HG02610 (cell line): ENCODE measurements around the gene SLC4A2.
"Not testable (repeated sequence)": the region's sequence is repeated elsewhere in the genome, so short reads cannot be mapped to it uniquely, and the experiment has no call there.

Experiments
- ATAC-seq: cut with Tn5 transposase; IDR thresholded peaks from one replicate; pipeline ENCODE4 v1.9.1; 2021; ENCODE audit warnings: mild to moderate bottlenecking, moderate library complexity; ENCODE audit not compliant: unreplicated experiment

SLC4A2 gene

DNA sequence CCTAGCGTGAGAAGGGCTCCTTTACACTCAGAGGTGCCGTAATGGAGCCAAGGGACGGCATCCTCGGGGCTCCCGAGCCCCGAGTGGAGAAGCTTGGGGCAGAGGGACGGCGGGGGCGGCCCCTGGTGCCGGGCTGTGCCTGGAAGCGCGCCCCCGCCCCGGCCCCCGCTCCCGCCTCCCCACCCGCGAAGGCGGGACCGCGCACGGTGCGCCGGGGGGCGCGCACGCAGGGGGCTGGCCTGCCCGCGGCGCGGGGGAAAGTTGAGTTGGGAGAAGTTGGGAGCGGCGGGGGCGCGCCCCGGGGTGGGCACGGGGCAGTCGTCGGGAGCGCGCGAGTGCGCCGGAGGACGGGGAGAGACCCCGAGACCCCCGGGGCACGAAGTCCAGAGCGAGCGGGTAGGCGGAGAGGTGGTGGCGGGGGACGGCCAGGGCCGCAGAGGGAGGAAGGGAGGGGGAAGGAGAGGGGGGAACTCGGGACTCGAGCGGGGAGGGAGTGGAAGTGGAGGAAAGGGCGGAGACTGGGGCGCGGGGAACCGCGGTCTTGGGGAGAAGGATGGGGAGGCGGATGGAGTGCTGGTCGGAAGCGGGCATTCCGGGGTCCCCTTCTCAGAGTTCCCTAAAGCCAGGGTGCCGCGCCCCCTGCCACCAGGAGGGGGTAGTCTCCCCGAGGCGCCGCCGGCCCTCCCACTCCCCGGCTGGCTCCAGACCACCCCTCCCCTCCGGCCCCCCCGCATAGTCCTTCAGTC is at the start of gene SLC4A2:
TSS of gene SLC4A2 (plus strand) at position 223 of the 746 bp plus-strand sequence. CDS start 2,399 bp downstream, outside the sequence.
- peak; percentile 23 for ATAC-seq

GRCh38 chr7:151010037-151010306 is 49.4 kb upstream of the SLC4A2 start:
- no peak for ATAC-seq

DNA sequence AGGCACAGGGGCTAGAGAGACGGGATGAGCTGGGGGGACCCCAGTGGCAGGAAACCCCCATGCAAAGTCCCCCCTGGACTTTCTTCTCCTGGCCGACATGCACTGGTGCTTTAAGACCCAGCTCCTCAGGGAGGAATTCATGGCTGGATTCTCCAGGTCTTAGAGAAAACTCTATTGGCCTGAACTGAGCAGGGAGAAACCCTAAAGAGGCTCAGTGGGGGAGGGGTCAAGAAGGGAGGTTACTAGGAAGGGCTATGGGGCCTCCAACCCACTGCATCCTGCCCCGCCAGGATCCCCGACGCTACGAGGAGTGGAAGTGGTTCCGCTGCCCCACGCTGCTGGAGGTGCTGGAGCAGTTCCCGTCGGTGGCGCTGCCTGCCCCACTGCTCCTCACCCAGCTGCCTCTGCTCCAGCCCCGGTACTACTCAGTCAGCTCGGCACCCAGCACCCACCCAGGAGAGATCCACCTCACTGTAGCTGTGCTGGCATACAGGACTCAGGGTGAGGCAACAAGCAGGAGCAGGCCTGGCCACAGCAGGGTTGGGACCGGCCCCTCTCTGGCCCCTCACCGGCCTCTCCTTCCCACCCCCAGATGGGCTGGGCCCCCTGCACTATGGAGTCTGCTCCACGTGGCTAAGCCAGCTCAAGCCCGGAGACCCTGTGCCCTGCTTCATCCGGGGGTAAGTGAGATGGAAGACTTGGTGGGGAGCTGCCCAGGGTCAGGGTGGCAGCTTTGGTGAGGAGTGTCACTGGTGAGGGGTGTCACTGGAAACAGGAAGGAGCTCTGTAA is 48.9 kb upstream of the SLC4A2 start:
- no peak for ATAC-seq

DNA sequence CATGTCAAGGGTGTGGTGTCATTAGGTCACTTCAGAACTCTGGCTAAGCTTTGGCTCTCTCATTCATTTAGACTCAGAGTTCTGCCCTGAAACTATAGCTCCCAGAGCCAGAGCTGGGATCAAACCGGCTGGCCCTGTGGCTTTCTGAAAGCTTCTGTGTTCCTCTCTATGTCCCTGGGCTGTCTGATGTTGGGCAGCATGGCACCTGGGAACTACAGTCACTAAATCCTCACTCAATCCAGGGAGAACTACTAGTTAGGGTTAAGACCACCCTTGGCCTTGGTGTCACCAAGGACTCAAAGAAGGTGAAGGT is 48.3 kb upstream of the SLC4A2 start:
- no peak for ATAC-seq

DNA sequence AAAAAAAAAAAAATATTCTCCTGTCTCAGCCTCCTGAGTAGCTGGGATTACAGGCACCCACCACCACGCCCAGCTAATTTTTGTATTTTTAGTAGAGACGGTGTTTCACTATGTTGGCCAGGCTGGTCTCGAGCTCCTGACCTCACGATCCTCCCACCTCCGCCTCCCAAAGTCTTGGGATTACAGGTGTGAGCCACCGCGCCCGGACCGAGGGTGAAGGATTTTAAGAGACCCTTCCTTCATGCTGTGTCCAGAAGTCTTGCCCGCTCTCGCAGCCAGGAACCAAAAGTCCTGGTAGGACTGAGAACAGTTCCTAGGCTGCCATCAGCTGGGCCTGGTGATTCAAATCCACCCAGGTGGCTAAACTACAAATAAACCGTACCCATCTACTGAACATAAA is 47.8 kb upstream of the SLC4A2 start:
- ATAC-seq: not testable (repeated sequence)

DNA sequence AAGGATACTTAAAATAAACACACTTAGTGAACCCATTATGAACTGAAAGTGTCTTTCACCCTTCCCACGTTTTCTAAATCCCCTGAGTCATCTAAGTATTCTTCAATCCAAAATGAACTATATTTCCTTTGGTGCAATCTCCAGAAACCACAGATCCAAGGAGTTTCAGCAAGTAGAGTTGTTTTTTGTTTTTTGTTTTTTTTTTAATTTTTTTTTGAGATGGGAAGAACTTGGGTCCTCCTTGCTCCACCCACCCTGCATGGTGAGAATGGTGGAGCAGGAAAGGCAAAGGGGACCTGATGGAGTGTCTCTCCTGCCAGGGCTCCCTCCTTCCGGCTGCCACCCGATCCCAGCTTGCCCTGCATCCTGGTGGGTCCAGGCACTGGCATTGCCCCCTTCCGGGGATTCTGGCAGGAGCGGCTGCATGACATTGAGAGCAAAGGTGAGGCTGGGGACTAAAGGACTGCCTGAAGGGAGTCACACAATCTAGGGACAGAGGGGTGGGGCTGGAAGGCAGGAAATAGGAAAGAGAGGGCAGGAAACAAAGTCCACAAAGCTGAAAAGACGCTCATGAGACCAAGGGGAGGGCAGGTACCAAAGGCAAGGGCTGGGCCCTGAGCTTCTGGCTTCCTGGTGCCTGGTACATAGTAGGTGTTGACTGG is 47.2 kb upstream of the SLC4A2 start:
- no peak for ATAC-seq

DNA sequence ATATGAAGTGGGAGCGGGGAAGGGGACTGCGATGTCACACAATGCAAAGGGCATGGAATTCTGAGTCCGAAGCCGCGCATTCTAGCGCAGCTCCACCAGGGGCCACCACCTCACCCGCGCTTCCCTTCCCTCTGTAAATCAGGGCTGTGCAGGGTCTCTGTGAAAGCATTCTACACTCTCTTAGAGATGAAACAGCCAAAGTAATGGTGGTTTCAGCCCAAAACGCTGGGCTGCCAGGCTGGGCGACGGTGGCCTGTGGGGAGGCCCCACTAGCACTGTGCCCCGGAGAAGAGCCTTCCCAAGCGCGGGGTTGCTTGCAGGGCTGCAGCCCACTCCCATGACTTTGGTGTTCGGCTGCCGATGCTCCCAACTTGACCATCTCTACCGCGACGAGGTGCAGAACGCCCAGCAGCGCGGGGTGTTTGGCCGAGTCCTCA is 46.5 kb upstream of the SLC4A2 start:
- no peak for ATAC-seq

DNA sequence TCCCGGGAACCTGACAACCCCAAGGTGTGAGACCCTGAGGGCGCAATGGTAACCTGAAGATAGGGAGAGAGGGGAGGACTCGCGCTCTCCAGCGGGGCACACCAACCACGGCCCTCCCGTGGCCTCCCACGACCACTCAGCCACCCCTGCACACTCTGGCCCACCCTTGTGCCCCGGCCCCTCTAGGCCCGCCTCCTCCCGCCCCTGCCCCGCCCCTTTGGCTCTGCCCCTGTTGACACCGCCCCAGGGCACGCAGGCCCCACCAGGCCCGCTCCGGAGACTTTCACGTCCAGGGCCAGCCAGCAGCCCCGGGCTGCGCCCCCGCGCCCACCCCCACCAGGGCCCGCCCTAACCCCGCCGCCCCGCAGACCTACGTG is 46.0 kb upstream of the SLC4A2 start:
- ATAC-seq: no peak

DNA sequence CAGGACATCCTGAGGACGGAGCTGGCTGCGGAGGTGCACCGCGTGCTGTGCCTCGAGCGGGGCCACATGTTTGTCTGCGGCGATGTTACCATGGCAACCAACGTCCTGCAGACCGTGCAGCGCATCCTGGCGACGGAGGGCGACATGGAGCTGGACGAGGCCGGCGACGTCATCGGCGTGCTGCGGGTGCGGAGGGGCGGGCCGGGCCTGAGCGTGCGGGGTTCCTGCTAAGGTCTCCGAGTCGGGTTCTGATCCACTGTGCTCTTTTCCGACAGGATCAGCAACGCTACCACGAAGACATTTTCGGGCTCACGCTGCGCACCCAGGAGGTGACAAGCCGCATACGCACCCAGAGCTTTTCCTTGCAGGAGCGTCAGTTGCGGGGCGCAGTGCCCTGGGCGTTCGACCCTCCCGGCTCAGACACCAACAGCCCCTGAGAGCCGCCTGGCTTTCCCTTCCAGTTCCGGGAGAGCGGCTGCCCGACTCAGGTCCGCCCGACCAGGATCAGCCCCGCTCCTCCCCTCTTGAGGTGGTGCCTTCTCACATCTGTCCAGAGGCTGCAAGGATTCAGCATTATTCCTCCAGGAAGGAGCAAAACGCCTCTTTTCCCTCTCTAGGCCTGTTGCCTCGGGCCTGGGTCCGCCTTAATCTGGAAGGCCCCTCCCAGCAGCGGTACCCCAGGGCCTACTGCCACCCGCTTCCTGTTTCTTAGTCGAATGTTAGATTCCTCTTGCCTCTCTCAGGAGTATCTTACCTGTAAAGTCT is 45.5 kb upstream of the SLC4A2 start:
- peak; percentile 43 for ATAC-seq

GRCh38 chr7:151014950-151015349 is 44.4 kb upstream of the SLC4A2 start:
- no peak for ATAC-seq

GRCh38 chr7:151015967-151016366 is 43.4 kb upstream of the SLC4A2 start:
- no peak for ATAC-seq

GRCh38 chr7:151016505-151016904 is 42.9 kb upstream of the SLC4A2 start:
- no peak for ATAC-seq

- no peak for ATAC-seq
Measured at GRCh38 chr7:151016942-151017341, 42.4 kb upstream of the SLC4A2 start.

DNA sequence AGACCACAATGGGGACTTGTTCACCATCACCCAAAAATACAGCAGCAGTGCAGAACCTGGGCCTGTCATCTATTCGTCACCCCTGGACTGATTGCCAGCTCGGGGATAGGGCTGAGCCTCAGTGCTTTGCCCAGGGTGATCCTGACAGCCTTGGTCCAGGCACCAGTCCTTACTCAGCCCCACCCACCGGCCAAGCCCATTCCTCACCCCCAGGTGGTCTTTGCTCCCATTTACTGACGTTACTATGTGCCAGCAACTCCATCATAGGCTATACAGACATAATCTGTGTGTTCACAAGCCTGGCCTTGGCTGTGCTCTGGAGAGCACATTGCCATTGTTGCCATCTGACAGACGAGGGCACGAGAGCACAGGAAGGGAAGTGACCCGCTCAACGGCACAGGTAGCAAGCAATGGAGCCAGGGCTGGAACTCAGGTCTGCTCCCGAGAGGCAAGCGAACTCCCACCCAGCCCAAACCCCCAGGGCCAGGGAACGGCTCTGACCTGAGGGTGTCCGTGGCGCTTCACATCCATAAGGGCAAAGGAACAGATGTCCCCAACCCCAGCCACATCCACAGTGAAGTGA is 41.9 kb upstream of the SLC4A2 start:
- ATAC-seq: no peak

DNA sequence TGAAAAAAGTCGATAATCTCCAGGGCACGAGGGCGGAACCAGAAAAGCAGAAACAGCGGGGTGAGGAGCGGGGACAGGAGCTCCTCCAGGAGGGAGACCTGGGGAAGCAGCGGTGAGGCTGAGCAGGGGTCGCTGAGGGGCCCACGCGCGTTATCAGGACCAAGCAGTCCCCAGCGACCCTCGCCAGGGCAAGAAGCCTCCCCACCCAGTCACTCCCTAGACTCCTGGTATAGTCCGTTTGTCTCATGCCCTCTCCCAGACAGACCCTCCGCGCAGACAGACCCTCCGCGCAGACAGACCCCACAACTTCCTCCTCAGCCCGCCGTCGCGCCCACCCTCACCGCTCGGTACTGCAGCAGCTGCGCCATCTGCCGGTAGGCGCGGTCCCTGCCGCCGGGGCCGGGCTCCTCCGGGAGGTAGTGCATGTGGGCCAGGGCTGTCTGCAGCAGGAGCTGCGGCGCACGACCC is 41.4 kb upstream of the SLC4A2 start:
- peak; percentile 52 for ATAC-seq

DNA sequence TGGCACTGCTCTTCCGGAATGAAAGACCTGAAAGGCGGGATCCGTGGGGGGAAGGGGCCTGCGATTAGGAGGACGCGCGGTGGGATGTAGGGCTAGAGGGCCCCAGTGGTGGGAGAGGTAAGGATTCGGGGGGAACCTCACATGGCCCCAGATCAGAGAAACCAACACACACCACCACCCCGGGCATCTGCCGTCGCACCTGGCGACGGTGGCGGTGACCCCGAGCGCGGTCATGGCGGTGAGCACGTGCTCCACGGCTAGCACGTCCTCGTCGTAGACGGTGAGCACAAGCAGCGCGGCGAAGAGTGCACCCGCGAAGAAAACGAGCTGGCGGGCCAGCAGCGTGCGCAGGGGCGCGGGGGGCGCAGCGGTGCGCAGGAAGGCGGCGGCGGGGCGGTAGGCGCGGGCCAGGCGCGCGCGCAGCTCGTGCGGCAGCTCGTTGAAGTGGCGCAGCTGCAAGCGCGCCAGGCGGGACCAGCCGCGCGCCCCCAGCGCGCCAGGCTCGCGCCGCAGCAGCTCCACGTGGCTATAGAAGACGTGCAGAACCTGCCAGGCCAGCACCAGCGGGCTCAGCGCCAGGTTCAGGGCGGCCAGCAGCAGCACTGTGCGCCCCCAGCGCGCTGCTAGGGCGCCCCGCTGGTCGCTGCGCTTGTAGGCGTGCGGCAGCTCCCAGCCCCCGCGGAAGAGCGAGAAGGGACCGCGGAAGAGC is 40.8 kb upstream of the SLC4A2 start:
- ATAC-seq: no peak

DNA sequence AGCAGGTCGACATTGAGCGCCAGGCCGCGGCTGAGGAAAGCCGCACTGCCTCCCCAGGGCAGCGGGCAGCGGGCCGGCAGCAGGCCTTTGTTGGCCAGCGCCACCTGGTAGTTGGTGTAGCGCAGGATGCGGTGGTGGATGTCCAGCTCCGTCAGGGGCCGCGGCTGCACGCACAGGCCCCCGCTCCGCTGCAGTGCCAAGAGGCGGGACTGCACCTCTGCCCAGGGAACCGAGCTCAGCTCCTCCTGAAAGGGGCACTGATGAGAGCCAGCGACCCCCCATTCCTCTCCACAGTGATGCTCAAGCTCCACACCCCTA is 40.3 kb upstream of the SLC4A2 start:
- ATAC-seq: no peak

- ATAC-seq: no peak
Measured at GRCh38 chr7:151020231-151020630, 39.2 kb upstream of the SLC4A2 start.

DNA sequence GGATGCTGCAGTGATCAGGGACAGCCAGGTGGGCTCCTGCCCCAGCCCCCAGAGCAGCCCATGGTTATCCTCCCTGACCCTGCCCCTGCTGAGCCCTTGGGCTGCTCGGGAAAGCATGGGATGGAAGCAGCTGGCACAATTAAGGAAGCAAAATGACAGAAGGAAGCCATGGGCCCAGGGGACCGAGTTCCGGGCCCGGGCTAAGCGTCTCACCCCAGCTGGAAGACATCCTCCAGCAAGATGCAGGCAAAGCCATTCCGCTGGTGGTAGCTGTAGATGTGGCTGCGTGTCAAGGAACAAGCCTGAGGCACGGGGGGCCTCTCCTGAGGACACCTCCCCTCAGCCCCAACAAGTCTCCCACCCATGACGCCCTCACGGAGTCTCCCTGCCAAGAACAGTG is 36.2 kb upstream of the SLC4A2 start:
- ATAC-seq: no peak

DNA sequence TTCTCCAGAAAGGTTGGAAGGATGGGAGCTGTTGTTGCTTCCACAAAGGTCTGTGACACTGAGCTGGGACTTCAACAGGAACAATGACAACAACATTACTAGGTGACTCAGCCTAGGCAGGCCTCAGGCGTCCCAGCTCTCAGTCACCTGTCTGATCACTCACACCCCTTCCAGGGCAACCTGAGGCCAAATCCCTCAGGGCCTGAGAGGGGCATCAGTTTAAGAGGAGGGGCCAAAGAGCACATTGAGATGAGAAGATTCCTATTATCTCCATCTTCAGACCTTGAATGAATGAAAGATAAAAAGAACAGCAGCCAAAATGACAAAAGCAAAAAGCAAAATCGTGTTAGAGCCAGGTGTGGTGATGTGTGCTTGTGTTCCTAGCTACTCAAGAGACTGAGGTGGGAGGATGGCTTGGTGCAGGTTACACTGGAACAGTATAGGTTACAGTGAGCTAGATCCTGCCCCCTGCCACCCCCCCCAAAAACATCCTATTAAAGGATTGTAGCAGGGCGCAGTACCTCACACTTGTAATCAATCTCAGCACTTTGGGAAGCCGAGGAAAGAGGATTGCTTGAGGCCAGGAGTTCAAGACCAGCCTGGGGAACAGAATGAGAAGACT is 34.8 kb upstream of the SLC4A2 start, which contains the start of gene ATG9B:
TSS of gene ATG9B (minus strand) at position 60 of the 622 bp plus-strand sequence. CDS start 71 bp downstream, outside the sequence.
- no peak for ATAC-seq
